Mesendoderm (in vitro differentiated cells): ENCODE results near the gene OTUD6A.

Experiments used
- DNase-seq: peaks from one replicate; pipeline ENCODE4 v3.0.0; 2013
- H2AK5ac ChIP-seq: 2 replicates; pipeline ENCODE4 v1.6.1; 2013; ENCODE audit warnings: low read length, inconsistent platforms
- H2BK120ac ChIP-seq: 2 replicates; pipeline ENCODE4 v1.6.1; 2013; ENCODE audit warnings: low read depth, mild to moderate bottlenecking, low read length, moderate library complexity, mixed read lengths
- H2BK15ac ChIP-seq: replicated peaks from 2 replicates; pipeline ENCODE4 v1.6.1; 2013; ENCODE audit warnings: low read depth, mild to moderate bottlenecking, moderate library complexity
- H2BK5ac ChIP-seq: 2 replicates; pipeline ENCODE4 v1.6.1; 2013; ENCODE audit warnings: low read length, inconsistent platforms
- H3K18ac ChIP-seq: 2 replicates; pipeline ENCODE4 v1.6.1; 2013; ENCODE audit warnings: mild to moderate bottlenecking, low read length, mixed read lengths
- H3K23ac ChIP-seq: one replicate; pipeline ENCODE4 v1.6.1; 2013; ENCODE audit warnings: low read length
- H3K27ac ChIP-seq: 2 replicates; pipeline ENCODE4 v1.5.1; 2013; ENCODE audit warnings: low read depth, mild to moderate bottlenecking, inconsistent platforms, low read length, moderate library complexity
- H3K27me3 ChIP-seq: 2 replicates; pipeline ENCODE4 v1.6.1; 2013; ENCODE audit warnings: low read length, control low read depth, mild to moderate bottlenecking, inconsistent platforms; ENCODE audit not compliant: insufficient read depth, poor library complexity
- H3K36me3 ChIP-seq: 2 replicates; pipeline ENCODE4 v1.6.1; 2013; ENCODE audit warnings: low read length, inconsistent platforms; ENCODE audit not compliant: control insufficient read depth, insufficient read depth
- H3K4ac ChIP-seq: one replicate; pipeline ENCODE4 v1.6.1; 2013; ENCODE audit warnings: low read depth, mild to moderate bottlenecking, low read length, moderate library complexity
- H3K4me1 ChIP-seq: 2 replicates; pipeline ENCODE4 v1.6.1; 2013; ENCODE audit warnings: low read depth, low read length, inconsistent platforms; ENCODE audit not compliant: control insufficient read depth
- H3K4me2 ChIP-seq: 2 replicates; pipeline ENCODE4 v1.6.1; 2013; ENCODE audit warnings: low read length
- H3K4me3 ChIP-seq: 2 replicates; pipeline ENCODE4 v1.5.1; 2013; ENCODE audit warnings: mild to moderate bottlenecking, low read length
- H3K56ac ChIP-seq: one replicate; pipeline ENCODE4 v1.6.1; 2013; ENCODE audit warnings: low read length
- H3K79me1 ChIP-seq: 2 replicates; pipeline ENCODE4 v1.6.1; 2013; ENCODE audit warnings: low read length, inconsistent platforms
- H3K79me2 ChIP-seq: 2 replicates; pipeline ENCODE4 v1.6.1; 2013; ENCODE audit warnings: mild to moderate bottlenecking, low read length; ENCODE audit not compliant: control insufficient read depth, insufficient read depth
- H3K9ac ChIP-seq: 2 replicates; pipeline ENCODE4 v1.6.1; 2013; ENCODE audit warnings: low read length, inconsistent platforms
- H4K5ac ChIP-seq: one replicate; pipeline ENCODE4 v1.6.1; 2013; ENCODE audit warnings: low read length
- H4K8ac ChIP-seq: one replicate; pipeline ENCODE4 v1.6.1; 2013; ENCODE audit warnings: low read depth, mild to moderate bottlenecking, control low read depth, low read length, moderate library complexity
- WGBS: extraction: QIAGEN DNeasy Blood & Tissue Kit; methylation state at CpG from one replicate; pipeline ENCODE4 v1.1.7; 2013; ENCODE audit warnings: low lambda C conversion rate, missing lambda C conversion rate; ENCODE audit not compliant: insufficient coverage; ENCODE audit errors: extremely low coverage; 5-methylcytosine and 5-hydroxymethylcytosine counted together

The OTUD6A gene

DNA sequence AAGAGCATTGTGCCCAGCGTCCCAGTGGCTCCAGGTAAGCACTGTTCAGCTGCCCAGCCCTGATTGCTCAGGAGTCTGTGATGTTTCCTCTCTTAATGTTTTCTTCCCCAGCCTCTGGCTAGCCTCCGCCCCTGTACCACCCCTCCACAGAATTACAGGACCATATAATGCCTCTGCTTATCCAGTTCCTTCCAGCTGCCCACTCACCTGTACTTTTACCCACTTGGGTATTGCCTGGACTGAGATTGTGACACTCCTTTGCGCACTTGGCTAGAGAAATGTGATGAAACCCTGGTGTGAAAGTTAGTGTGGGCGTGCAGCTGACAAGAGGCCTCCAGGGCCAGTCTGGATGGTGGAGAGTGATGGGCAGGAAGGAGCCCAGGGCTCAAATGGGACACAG is 12.3 kb upstream of the OTUD6A start, which contains the start of gene AWAT2:
Gene AWAT2 (minus strand): TSS at position 14 of the 400 bp plus-strand sequence. CDS start 6 bp downstream, at position 8.
- Histone ChIP-seq H3K4ac (no peak within 1 kb of the TSS), H3K18ac (no peak within 1 kb of the TSS), H2AK5ac (no peak within 1 kb of the TSS), H2BK5ac (no peak within 1 kb of the TSS), H3K23ac (no peak within 1 kb of the TSS), H4K5ac (no peak within 1 kb of the TSS), H3K79me2 (no peaks in the 10 kb centered on the region), H3K4me1 (no peaks in the 10 kb centered on the region), H3K36me3 (no peaks in the 10 kb centered on the region), H3K9ac (no peak within 1 kb of the TSS), H3K27ac (no peak within 1 kb of the TSS), H3K56ac (no peak within 1 kb of the TSS), H2BK15ac (no peak within 1 kb of the TSS), H2BK120ac (no peak within 1 kb of the TSS), H3K4me2 (no peak within 1 kb of the TSS), H4K8ac (no peak within 1 kb of the TSS), H3K4me3 (no peak within 1 kb of the TSS), H3K27me3 (no peaks in the 10 kb centered on the region), H3K79me1 (no peaks in the 10 kb centered on the region)
- DNase-seq, result no peak
- WGBS, result no CpG with 5 or more reads among the region's 4 CpGs

DNA sequence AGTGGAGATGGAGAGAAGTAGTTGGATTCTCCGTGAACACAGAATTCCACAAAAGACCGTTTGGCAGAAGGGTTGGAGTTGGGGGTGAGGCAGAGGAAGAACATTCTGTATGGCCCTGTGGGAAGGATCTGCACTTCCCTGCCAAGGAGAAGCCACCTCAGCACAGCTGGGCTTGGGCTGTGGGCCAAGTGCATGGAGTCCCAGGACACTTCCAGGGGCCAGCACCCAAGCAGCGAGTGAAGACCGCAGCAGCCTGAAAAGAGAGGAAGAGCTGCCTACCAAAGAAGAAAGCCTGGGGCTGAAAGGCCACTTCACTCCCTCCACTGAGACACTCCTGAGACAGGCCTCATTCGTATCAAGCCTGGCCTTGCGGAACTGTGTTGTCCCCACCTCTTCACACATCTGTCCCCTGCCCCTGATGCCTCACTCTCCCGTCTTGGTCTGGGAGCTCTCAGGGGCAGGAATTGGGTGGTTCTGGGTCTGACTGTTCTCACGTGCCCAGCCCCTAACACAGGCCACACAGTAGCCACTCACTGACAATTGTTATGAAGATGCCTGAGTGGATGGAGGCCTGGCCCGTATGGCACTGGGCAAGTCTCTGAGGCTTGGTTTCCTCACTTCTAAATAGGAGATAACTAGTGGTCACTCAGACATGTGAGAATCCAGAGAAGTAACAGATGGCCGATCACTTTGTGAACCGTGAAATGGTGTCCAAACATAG is 9.2 kb upstream of the OTUD6A start:
- Histone ChIP-seq H3K18ac (no peak overlapping the region), H3K23ac (no peak overlapping the region), H4K5ac (no peak overlapping the region), H2BK5ac (no peak overlapping the region), H3K4ac (no peak overlapping the region), H3K9ac (no peak overlapping the region), H2AK5ac (no peak overlapping the region), H3K4me1 (no peaks in the 10 kb centered on the region), H3K4me3 (no peak overlapping the region), H3K79me1 (no peaks in the 10 kb centered on the region), H4K8ac (no peak overlapping the region), H3K79me2 (no peaks in the 10 kb centered on the region), H2BK15ac (no peak overlapping the region), H2BK120ac (no peak overlapping the region), H3K36me3 (no peaks in the 10 kb centered on the region), H3K27me3 (no peaks in the 10 kb centered on the region), H3K56ac (no peak overlapping the region), H3K27ac (no peak overlapping the region), H3K4me2 (no peak overlapping the region)
- no peak for DNase-seq
- no CpG with 5 or more reads among the region's 11 CpGs for WGBS

DNA sequence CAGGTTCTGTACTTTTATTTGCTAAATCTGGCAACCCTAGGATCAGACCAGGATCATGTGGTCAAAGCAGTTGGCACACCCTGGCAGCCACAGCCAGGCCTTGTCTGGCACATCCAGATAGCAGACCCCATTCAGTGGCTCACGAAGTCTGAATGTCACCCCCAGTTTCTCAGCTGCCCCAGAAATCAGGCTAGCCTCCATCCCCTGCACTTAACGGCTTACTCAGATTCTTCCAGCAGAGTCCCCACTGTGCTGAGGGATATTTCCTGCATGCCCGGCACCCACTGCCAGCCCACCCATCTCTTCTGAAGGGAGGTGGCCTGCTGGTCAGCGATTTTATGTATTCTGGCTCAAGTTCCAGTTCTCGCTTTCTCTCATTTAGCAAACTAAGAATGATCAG is 7.9 kb upstream of the OTUD6A start:
- H3K18ac ChIP-seq, result no peak overlapping the region
- H3K79me1 ChIP-seq, result no peaks in the 10 kb centered on the region
- no peak overlapping the region for H3K56ac ChIP-seq
- H3K27ac ChIP-seq, result no peak overlapping the region
- H4K5ac ChIP-seq, result no peak overlapping the region
- DNase-seq, result no peak
- H3K36me3 ChIP-seq, result no peaks in the 10 kb centered on the region
- no peak overlapping the region for H2BK5ac ChIP-seq
- H3K23ac ChIP-seq, result no peak overlapping the region
- H3K9ac ChIP-seq, result no peak overlapping the region
- no peak overlapping the region for H4K8ac ChIP-seq
- H3K4me3 ChIP-seq, result no peak overlapping the region
- no peak overlapping the region for H2AK5ac ChIP-seq
- no CpG with 5 or more reads among the region's 5 CpGs for WGBS
- no peaks in the 10 kb centered on the region for H3K4me1 ChIP-seq
- H2BK120ac ChIP-seq, result no peak overlapping the region
- no peak overlapping the region for H2BK15ac ChIP-seq
- no peak overlapping the region for H3K4ac ChIP-seq
- H3K4me2 ChIP-seq, result no peak overlapping the region
- no peaks in the 10 kb centered on the region for H3K27me3 ChIP-seq
- H3K79me2 ChIP-seq, result no peaks in the 10 kb centered on the region

DNA sequence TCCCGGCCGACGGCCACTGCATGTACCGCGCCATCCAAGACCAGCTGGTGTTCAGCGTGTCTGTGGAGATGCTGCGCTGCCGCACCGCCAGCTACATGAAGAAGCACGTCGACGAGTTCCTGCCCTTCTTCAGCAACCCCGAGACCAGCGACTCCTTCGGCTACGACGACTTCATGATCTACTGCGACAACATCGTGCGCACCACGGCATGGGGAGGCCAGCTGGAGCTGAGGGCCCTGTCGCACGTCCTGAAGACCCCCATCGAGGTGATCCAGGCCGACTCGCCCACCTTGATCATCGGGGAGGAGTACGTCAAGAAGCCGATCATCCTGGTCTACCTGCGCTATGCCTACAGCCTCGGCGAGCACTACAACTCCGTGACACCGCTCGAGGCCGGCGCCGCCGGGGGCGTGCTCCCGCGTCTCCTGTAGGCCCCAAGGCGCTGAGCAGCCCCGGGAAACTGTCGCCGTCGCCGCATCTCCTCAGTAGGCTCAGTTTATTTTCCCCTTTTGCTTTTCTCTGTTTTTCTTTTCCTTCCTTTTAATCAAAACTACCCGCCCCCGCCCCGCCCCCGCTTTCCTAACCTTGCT is 799 bp downstream of the OTUD6A start:
- H2BK5ac ChIP-seq, result no peak overlapping the region
- H3K79me2 ChIP-seq, result no peaks in the 10 kb centered on the region
- no peaks in the 10 kb centered on the region for H3K36me3 ChIP-seq
- H3K4me1 ChIP-seq, result no peaks in the 10 kb centered on the region
- H2BK15ac ChIP-seq, result no peak overlapping the region
- no peak overlapping the region for H3K23ac ChIP-seq
- no peak overlapping the region for H3K4me3 ChIP-seq
- no peaks in the 10 kb centered on the region for H3K27me3 ChIP-seq
- H4K8ac ChIP-seq, result no peak overlapping the region
- H3K27ac ChIP-seq, result no peak overlapping the region
- WGBS, result no CpG with 5 or more reads among the region's 52 CpGs
- no peak overlapping the region for H2BK120ac ChIP-seq
- H3K79me1 ChIP-seq, result no peaks in the 10 kb centered on the region
- no peak overlapping the region for H4K5ac ChIP-seq
- no peak overlapping the region for H3K56ac ChIP-seq
- no peak overlapping the region for H3K4me2 ChIP-seq
- H2AK5ac ChIP-seq, result no peak overlapping the region
- DNase-seq, result no peak
- H3K9ac ChIP-seq, result no peak overlapping the region
- no peak overlapping the region for H3K4ac ChIP-seq
- no peak overlapping the region for H3K18ac ChIP-seq

DNA sequence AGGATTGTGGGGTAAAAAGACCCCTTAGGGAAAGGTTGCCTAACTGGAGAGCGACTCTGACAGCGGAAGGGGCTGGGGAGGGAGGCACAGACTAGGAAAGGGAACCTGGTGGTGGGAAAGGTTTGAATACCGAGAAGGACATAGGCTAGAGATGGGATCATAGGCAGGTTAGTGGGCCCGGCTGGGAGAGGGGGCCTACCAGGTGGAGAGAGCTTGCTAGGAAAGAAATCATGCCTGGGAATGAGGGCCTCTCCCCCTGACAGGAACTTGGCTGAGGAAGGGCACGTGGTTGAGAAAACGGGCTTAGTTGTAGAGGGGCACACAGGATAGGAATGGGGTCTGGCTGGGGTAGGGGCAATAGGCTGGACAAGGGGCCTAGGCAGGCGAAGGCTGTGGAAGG is 4.4 kb downstream of the OTUD6A start:
- Histone ChIP-seq H4K5ac (no peak overlapping the region), H3K23ac (no peak overlapping the region), H3K4me2 (no peak overlapping the region), H3K79me2 (no peaks in the 10 kb centered on the region), H2AK5ac (no peak overlapping the region), H3K18ac (no peak overlapping the region), H4K8ac (no peak overlapping the region), H3K4me3 (no peak overlapping the region), H3K79me1 (no peaks in the 10 kb centered on the region), H3K9ac (no peak overlapping the region), H3K56ac (no peak overlapping the region), H2BK120ac (no peak overlapping the region), H3K4ac (no peak overlapping the region), H3K4me1 (no peaks in the 10 kb centered on the region), H3K27ac (no peak overlapping the region), H2BK5ac (no peak overlapping the region), H3K36me3 (no peaks in the 10 kb centered on the region), H3K27me3 (no peaks in the 10 kb centered on the region), H2BK15ac (no peak overlapping the region)
- no CpG with 5 or more reads among the region's 7 CpGs for WGBS
- no peak for DNase-seq

DNA sequence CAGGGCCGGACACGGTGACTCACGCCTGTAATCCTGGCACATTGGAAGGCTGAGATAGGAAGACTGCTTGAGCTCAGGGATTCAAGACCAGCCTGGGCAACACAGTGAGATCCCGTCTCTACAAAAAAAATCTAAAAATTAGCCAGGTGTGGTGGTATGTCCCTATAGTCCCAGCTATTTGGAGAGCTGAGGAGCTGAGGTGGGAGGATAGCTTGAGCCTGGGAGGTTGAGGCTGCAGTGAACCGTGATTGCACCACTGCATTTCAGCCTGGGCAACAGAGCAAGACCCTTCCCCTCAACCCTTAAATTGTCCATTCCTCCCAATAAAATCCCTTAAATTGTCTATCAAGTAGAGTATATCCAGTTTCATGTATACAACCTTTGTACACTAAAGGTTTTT is 17.0 kb downstream of the OTUD6A start:
- H4K8ac ChIP-seq, result no peak overlapping the region
- H3K4me1 ChIP-seq, result no peaks in the 10 kb centered on the region
- H3K9ac ChIP-seq, result no peak overlapping the region
- H2AK5ac ChIP-seq, result no peak overlapping the region
- no peak overlapping the region for H3K4me3 ChIP-seq
- no peak overlapping the region for H3K27ac ChIP-seq
- no peak overlapping the region for H2BK15ac ChIP-seq
- H3K4me2 ChIP-seq, result no peak overlapping the region
- no peaks in the 10 kb centered on the region for H3K36me3 ChIP-seq
- no peak overlapping the region for H2BK120ac ChIP-seq
- no peaks in the 10 kb centered on the region for H3K27me3 ChIP-seq
- no peak overlapping the region for H3K56ac ChIP-seq
- no peak overlapping the region for H3K23ac ChIP-seq
- no peak overlapping the region for H2BK5ac ChIP-seq
- no peak overlapping the region for H4K5ac ChIP-seq
- no peak for DNase-seq
- no peak overlapping the region for H3K4ac ChIP-seq
- WGBS, result no CpG with 5 or more reads among the region's 5 CpGs
- no peaks in the 10 kb centered on the region for H3K79me2 ChIP-seq
- no peaks in the 10 kb centered on the region for H3K79me1 ChIP-seq
- H3K18ac ChIP-seq, result no peak overlapping the region
